Panc1 (cell line): ENCODE measurements around the gene ARL5A. TPM values are rescaled to one million over a fixed set of nuclear protein-coding genes. Genes with fewer than 3 reads are reported as not detected.

ENCODE experiments used
- ATAC-seq: fragments of 200-7000 bp; cut with Tn5 transposase; 2 replicates; pipeline ENCODE4 v1.9.1; 2020; ENCODE audit warnings: mild to moderate bottlenecking, moderate library complexity
- BruUV-seq: library from RNA; stranded (reverse); fragments of 400-500 nt; replicated peaks from 2 replicates; lab custom pipeline; 2021; lab: Mats Ljungman, UMichigan
- CTCF ChIA-PET: fragments of 300-600 bp; sonication (Branson Sonifier 250); formaldehyde crosslinking; loops from one replicate; lab custom pipeline; 2022; ENCODE audit warnings: antibody characterized with exemption; lab: Charles Lee
- POLR2A ChIA-PET: fragments of 300-600 bp; sonication (Branson Sonifier 250); formaldehyde crosslinking; loops from one replicate; lab custom pipeline; 2022; ENCODE audit warnings: antibody characterized with exemption; lab: Charles Lee
- DNase-seq: peaks from one replicate; pipeline ENCODE4 v3.0.0-alpha.2; 2010; ENCODE audit warnings: low read depth, low spot score
- H3K27ac ChIP-seq: 2 replicates; pipeline ENCODE4 v1.5.1; 2011; ENCODE audit warnings: mild to moderate bottlenecking, low read length, inconsistent platforms
- H3K27me3 ChIP-seq: fragments of 200-500 bp; sonication (Bioruptor generic); 2 replicates; pipeline ENCODE4 v1.6.0; 2014; ENCODE audit warnings: low read length, inconsistent platforms; ENCODE audit not compliant: control insufficient read depth, insufficient read depth
- H3K36me3 ChIP-seq: fragments of 200-500 bp; sonication (Bioruptor generic); 2 replicates; pipeline ENCODE4 v1.5.1; 2014; ENCODE audit warnings: inconsistent platforms, mild to moderate bottlenecking, low read length, moderate library complexity; ENCODE audit not compliant: control insufficient read depth, insufficient read depth
- H3K4me1 ChIP-seq: 2 replicates; pipeline ENCODE4 v1.5.1; 2011; ENCODE audit warnings: inconsistent platforms, mild to moderate bottlenecking, low read length, moderate library complexity; ENCODE audit not compliant: control insufficient read depth, insufficient read depth
- H3K4me3 ChIP-seq, 2 experiments: 2 replicates each; pipeline ENCODE4 v1.5.1; 2011 to 2012; ENCODE audit warnings: low read depth in 2 of 2, low read length in 2 of 2, mild to moderate bottlenecking in 2 of 2, inconsistent platforms in 1 of 2, moderate library complexity in 1 of 2
- H3K9me3 ChIP-seq: fragments of 200-500 bp; sonication (Bioruptor generic); 2 replicates; pipeline ENCODE4 v1.5.1; 2014; ENCODE audit warnings: low read depth, mild to moderate bottlenecking, inconsistent platforms, low read length, moderate library complexity; ENCODE audit not compliant: control insufficient read depth, insufficient read depth
- POLR2AphosphoS5 ChIP-seq: IDR thresholded peaks from 2 replicates; pipeline ENCODE4 v1.6.1; 2012; ENCODE audit warnings: mild to moderate bottlenecking, low read depth, low read length, moderate library complexity
- SIN3A ChIP-seq: IDR thresholded peaks from 2 replicates; pipeline ENCODE4 v1.6.1; 2012; ENCODE audit warnings: low read depth, mild to moderate bottlenecking, low read length, moderate library complexity, borderline replicate concordance; ENCODE audit not compliant: insufficient read depth
- TCF7L2 ChIP-seq: IDR thresholded peaks from 2 replicates; pipeline ENCODE4 v1.6.1; 2011; ENCODE audit warnings: mild to moderate bottlenecking, low read depth, low read length, inconsistent platforms
- in situ Hi-C: cut with HindIII; loops from 2 replicates; pipeline ENCODE4 v1.10.0; 2016; ENCODE audit warnings: low sequenced_read_pairs, low pct_unique_long_range_greater_than_20kb
- intact Hi-C: fragments of 100-400 bp; cut with micrococcal nuclease; formaldehyde crosslinking; loops from one replicate; pipeline ENCODE4 v1.10.0; 2022; ENCODE audit not compliant: unreplicated experiment
- total RNA-seq: library from RNA; stranded (reverse); gene quantifications from one replicate; pipeline ENCODE4 v1.2.1, GENCODE V29; 2021; ENCODE audit not compliant: unreplicated experiment
- TF ChIP-seq, protein P1 (sequence below), 2 experiments: IDR thresholded peaks; 2 replicates each; pipeline ENCODE4 v1.6.1; 2011 to 2012; ENCODE audit warnings: low read depth in 2 of 2, control low read depth in 1 of 2, low read length in 1 of 2, mild to moderate bottlenecking in 1 of 2, moderate library complexity in 1 of 2; ENCODE audit not compliant: insufficient read depth in 1 of 2
- TF ChIP-seq, protein P2 (sequence below): fragments of 450-650 bp; IDR thresholded peaks from 2 replicates; pipeline ENCODE4 v1.5.1; 2017; ENCODE audit warnings: mild to moderate bottlenecking

Gene ARL5A
- total RNA-seq, 1 experiment from 2014 or later = 47.5 TPM

DNA sequence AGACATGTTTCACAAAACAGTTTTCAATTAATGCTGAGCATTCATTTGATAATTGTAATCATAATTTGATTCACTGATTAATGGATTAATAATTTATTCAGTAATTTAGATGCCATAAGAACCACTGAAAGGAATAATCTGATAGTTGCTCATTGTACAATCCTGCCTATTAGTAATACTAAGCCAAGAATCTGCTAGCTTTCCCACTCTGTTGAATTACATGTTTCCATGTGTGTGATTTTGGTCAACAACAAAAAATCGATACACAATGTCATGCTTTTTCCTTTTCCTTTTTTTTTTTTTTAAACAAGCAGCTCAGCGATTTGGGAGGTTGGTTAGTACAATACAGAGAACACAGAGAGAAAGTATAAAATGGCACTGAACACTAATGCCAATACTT is 25.9 kb downstream of the ARL5A start:
- BruUV-seq = no TSS peak
- TF ChIP-seq SIN3A (no peak), TCF7L2 (no peak), POLR2AphosphoS5 (no peak)
- TF ChIP-seq, protein P1, sequence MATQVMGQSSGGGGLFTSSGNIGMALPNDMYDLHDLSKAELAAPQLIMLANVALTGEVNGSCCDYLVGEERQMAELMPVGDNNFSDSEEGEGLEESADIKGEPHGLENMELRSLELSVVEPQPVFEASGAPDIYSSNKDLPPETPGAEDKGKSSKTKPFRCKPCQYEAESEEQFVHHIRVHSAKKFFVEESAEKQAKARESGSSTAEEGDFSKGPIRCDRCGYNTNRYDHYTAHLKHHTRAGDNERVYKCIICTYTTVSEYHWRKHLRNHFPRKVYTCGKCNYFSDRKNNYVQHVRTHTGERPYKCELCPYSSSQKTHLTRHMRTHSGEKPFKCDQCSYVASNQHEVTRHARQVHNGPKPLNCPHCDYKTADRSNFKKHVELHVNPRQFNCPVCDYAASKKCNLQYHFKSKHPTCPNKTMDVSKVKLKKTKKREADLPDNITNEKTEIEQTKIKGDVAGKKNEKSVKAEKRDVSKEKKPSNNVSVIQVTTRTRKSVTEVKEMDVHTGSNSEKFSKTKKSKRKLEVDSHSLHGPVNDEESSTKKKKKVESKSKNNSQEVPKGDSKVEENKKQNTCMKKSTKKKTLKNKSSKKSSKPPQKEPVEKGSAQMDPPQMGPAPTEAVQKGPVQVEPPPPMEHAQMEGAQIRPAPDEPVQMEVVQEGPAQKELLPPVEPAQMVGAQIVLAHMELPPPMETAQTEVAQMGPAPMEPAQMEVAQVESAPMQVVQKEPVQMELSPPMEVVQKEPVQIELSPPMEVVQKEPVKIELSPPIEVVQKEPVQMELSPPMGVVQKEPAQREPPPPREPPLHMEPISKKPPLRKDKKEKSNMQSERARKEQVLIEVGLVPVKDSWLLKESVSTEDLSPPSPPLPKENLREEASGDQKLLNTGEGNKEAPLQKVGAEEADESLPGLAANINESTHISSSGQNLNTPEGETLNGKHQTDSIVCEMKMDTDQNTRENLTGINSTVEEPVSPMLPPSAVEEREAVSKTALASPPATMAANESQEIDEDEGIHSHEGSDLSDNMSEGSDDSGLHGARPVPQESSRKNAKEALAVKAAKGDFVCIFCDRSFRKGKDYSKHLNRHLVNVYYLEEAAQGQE (IDR thresholded peaks at IDR 0.05; ENCODE audit: insufficient read depth in 1 of 2, low read depth in 2 of 2, low read length in 1 of 2) = no peak
- TF ChIP-seq, protein P2, sequence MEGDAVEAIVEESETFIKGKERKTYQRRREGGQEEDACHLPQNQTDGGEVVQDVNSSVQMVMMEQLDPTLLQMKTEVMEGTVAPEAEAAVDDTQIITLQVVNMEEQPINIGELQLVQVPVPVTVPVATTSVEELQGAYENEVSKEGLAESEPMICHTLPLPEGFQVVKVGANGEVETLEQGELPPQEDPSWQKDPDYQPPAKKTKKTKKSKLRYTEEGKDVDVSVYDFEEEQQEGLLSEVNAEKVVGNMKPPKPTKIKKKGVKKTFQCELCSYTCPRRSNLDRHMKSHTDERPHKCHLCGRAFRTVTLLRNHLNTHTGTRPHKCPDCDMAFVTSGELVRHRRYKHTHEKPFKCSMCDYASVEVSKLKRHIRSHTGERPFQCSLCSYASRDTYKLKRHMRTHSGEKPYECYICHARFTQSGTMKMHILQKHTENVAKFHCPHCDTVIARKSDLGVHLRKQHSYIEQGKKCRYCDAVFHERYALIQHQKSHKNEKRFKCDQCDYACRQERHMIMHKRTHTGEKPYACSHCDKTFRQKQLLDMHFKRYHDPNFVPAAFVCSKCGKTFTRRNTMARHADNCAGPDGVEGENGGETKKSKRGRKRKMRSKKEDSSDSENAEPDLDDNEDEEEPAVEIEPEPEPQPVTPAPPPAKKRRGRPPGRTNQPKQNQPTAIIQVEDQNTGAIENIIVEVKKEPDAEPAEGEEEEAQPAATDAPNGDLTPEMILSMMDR = no peak
- peaks cover 28% of the 10 kb centered on the region for H3K36me3 ChIP-seq

DNA sequence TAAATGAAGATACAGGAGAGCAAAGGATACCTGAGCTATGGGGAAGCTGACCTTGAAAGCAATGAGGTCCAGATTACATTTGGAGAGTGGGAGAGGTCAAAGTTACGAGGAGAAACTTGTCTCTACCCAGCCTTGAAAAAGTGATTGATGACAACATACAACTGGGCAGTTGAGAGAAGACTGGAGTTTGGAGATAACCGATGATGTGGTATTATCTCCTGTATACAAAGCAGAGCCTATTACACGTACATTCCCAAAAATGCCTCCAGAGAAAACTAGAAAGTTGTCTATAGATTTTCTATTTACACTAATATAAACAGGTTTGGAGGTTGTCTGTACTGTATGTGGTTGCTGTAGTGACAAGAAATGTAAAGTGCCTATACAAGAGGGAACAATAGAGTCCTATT is 28.3 kb downstream of the ARL5A start:
- ChIA-PET POLR2A (no interaction called here), CTCF (no interaction called here)
- DNase-seq = no peak
- no peak for ATAC-seq
- no peaks in the 10 kb centered on the region for H3K9me3 ChIP-seq
- TF ChIP-seq TCF7L2 (no peak), POLR2AphosphoS5 (no peak), SIN3A (no peak)
- TF ChIP-seq, protein P1 (IDR thresholded peaks at IDR 0.05; ENCODE audit: insufficient read depth in 1 of 2, low read depth in 2 of 2, low read length in 1 of 2) = no peak
- no TSS peak for BruUV-seq
- no peaks in the 10 kb centered on the region for H3K4me1 ChIP-seq
- peaks cover 13% of the 10 kb centered on the region for H3K36me3 ChIP-seq
- intact Hi-C loops (loop anchor here (10.0 kb wide), 1 partner anchor 225 kb away; no protein-coding TSS in a partner anchor), in situ Hi-C loops (no loop called here)
- H3K4me3 ChIP-seq = no peak overlapping the region
- H3K27ac ChIP-seq = no peak overlapping the region
- H3K27me3 ChIP-seq = no peaks in the 10 kb centered on the region

More for the DNA sequence above, 25.9 kb downstream of the ARL5A start:
- Histone ChIP-seq H3K9me3 (no peaks in the 10 kb centered on the region), H3K27me3 (no peaks in the 10 kb centered on the region), H3K4me1 (no peaks in the 10 kb centered on the region), H3K27ac (no peak overlapping the region), H3K4me3 (no peak overlapping the region)
- DNase-seq = no peak
- intact Hi-C loops (no loop called here), in situ Hi-C loops (no loop called here)
- CTCF ChIA-PET = no interaction called here
- POLR2A ChIA-PET = no interaction called here
- ATAC-seq = no peak
